C4-2B (cell line): ENCODE results near the gene BORCS5.

ENCODE experiments used
- H3K27ac ChIP-seq: fragments of 450-650 bp; 2 replicates; pipeline ENCODE4 v1.5.1; 2017
- ZFX ChIP-seq: fragments of 450-650 bp; IDR thresholded peaks from 2 replicates; pipeline ENCODE4 v1.6.1; 2017
- TF ChIP-seq, protein P1 (sequence below): fragments of 450-650 bp; conservative IDR thresholded peaks from 2 replicates; pipeline ENCODE4 v1.5.1; 2017; ENCODE audit warnings: mild to moderate bottlenecking

Gene BORCS5

GRCh38 chr12:12473223-12473622, 116.3 kb downstream of the BORCS5 start:
- TF ChIP-seq, protein P1, sequence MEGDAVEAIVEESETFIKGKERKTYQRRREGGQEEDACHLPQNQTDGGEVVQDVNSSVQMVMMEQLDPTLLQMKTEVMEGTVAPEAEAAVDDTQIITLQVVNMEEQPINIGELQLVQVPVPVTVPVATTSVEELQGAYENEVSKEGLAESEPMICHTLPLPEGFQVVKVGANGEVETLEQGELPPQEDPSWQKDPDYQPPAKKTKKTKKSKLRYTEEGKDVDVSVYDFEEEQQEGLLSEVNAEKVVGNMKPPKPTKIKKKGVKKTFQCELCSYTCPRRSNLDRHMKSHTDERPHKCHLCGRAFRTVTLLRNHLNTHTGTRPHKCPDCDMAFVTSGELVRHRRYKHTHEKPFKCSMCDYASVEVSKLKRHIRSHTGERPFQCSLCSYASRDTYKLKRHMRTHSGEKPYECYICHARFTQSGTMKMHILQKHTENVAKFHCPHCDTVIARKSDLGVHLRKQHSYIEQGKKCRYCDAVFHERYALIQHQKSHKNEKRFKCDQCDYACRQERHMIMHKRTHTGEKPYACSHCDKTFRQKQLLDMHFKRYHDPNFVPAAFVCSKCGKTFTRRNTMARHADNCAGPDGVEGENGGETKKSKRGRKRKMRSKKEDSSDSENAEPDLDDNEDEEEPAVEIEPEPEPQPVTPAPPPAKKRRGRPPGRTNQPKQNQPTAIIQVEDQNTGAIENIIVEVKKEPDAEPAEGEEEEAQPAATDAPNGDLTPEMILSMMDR = no peak
- TF ChIP-seq ZFX = no peak
- no peak overlapping the region for H3K27ac ChIP-seq

GRCh38 chr12:12474471-12474928, 117.6 kb downstream of the BORCS5 start:
- no peak for TF ChIP-seq ZFX
- TF ChIP-seq, protein P1 = no peak
- no peak overlapping the region for H3K27ac ChIP-seq

GRCh38 chr12:12474931-12475795, 118.3 kb downstream of the BORCS5 start:
- no peak overlapping the region for H3K27ac ChIP-seq
- no peak for TF ChIP-seq ZFX
- TF ChIP-seq, protein P1 = no peak

DNA sequence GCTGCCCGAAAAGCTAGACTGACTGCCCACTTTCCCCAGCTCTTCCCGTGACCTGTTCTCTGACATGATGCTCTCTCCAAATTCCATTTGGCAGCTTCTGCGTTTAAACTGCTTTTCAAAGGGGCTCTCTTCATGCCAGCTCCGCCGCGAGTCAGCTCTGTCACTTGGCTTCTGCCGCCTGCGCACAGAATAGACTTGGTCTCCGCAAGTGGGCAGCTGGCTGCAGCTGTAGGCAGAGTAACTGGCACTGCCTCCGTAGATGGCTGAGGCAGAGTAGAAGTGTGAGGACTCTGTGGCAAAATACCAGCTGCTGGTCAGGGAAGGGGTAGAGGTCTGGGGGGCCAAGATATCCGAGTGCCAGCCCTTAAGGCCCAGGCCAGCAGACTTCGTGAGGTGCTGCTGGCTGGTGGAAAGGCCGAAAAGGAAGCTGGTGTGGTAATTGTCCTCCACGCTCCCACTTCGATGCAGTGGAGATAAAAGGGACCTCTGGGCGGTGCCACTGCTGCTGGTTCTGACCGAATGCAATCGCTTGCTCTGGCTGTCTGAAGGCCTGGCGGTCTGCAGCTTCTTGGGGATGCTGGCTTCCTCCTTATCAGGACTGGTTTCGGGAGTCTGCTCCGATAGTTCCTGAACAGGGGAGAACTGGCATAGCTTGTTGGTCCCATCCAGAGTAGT, 120.1 kb downstream of the BORCS5 start:
- TF ChIP-seq, protein P1 = no peak
- TF ChIP-seq ZFX = no peak

GRCh38 chr12:12477532-12477890, 120.6 kb downstream of the BORCS5 start:
- TF ChIP-seq ZFX = no peak
- H3K27ac ChIP-seq = no peak overlapping the region

More for the DNA sequence above, 120.1 kb downstream of the BORCS5 start:
- H3K27ac ChIP-seq = no peak overlapping the region

GRCh38 chr12:12480074-12480473, 123.2 kb downstream of the BORCS5 start:
- no peak overlapping the region for H3K27ac ChIP-seq
- TF ChIP-seq, protein P1 = no peak
- no peak for TF ChIP-seq ZFX

DNA sequence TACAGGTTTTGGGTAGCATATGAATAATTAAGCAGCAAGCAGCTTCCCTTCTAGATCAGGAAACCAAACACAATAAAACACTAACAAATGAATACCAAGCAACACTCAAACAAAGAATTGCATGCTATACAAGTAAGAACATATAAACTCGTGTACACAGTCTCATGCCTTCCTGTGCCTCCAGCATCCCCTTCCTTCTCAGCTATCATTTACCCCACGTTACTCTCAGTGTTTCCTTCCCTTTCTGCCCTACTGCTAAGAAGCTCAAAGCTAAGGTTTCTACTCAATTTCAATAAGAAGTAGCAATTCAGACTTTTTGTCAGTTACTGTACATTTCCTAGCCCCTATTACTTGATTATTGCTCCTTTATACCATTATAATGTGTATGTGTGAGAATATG, 124.8 kb downstream of the BORCS5 start:
- H3K27ac ChIP-seq = no peak overlapping the region
- TF ChIP-seq, protein P1 = no peak
- no peak for TF ChIP-seq ZFX
